Activated CD4-positive, alpha-beta T cell treated with anti-CD3 and anti-CD28 coated beads, Interleukin-2, amount 50 U/mL, for 4 hours (primary cell): ENCODE results near the gene TRIP11.
"Not testable (repeated sequence)": the region's sequence is repeated elsewhere in the genome, so short reads cannot be mapped to it uniquely, and the experiment has no call there.

Experiments used
- DNase-seq, 2 experiments: peaks; one replicate each; pipeline ENCODE4 v3.0.0-alpha.2; 2020

TRIP11 gene

GRCh38 chr14:92039719-92040430 is at the start of gene TRIP11:
Gene TRIP11 (minus strand): TSS chr14:92040059. CDS start chr14:92039685, 374 bp downstream.
- DNase-seq: peak; percentile 92 to 94

DNA sequence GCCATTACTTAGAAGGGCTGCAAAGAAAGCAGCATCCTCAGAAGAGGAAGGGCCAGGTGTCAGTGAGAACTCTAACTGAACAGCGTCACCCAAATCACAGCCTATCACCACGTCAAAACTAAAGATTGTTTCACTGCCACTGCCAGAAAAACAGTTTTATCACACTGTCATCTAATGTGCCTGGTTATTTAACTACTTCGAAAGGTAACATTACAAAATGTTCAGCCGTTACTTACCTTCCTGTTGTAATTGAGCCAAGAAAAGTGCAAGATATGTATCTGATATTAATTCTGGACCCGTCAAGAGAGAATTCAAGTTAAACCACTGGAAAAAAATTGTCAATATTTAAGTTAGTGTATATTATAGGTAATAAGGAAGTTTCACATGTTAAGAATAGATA is 48.6 kb upstream of the TRIP11 start:
- no peak for DNase-seq

DNA sequence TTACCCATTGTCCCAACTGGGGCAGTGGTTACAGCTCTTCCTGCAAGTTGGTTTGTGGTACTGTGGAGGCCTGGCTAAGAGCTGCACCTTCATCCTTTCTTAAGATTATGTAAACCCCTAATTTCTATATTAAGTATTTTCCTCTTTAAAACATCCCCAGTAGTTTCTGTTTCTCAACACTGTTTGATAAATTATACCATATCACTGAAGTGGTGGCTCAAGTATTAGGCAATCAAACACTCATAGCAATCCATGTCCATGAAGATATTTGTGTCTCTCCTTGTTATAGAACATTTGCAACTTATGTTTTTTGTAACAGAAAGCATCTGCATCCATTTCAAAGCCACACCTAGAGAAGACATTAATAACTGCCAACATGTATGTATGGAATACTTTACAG is 34.7 kb upstream of the TRIP11 start:
- no peak for DNase-seq

DNA sequence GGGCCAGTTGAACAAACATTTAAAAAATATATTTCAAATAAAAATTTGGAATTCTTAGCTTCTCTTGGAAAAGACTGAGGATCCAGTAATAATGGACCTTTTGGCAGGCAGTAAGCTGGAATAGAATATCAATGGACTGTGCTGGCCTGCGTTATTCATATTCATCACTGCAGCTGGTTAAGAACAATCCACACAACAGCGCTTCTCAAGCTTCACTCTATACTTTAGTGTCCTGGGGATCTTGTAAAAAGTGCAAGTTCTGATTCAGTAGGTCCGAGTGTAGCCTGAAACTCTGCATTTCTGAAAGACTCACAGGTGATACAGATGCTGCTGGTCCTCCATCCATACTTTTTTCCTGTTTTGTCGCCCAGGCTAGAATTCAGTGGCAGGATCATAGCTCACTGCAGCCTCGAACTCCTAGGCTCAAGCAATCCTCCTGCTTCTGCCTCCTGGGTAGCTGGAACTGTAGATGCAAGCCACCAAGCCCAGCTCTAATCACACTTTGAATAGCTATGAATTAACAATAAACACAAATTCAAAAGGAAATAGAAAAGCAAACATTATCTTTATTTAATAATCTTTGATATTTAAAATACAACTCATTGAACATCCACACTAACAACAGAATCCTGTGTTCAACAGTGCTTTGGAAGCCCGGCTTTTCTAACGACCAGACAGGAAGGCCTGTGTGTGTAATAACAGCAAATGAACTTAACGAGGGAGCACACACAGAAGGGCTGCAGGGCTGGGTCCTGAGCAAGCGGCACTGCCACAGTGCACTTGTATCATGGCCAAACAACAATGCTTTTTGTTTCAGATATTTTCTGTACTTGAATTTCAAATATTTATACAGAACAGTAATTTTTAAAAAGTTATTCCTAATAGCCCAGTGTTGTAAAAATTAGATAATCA is 18.4 kb upstream of the TRIP11 start:
- no peak for DNase-seq

DNA sequence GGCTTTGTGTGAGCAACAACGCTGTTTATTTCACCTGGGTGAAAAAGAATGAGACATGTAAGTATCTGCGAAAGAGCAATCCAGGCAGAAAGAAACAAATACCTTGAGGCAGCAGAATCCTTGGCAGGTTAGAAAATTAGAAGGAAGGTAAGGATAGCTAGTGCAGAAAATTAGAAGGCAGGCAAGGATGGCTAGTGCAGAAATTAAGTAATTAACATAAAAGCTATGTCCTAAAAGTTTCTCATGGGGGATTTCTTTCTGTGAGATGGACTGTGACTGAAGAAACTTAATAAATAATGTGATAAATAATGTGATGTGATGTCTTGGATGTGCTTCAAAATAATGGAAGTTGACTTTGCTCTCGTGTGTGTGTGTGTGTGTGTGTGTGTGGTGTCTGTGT is 9.9 kb upstream of the TRIP11 start:
- no peak for DNase-seq

DNA sequence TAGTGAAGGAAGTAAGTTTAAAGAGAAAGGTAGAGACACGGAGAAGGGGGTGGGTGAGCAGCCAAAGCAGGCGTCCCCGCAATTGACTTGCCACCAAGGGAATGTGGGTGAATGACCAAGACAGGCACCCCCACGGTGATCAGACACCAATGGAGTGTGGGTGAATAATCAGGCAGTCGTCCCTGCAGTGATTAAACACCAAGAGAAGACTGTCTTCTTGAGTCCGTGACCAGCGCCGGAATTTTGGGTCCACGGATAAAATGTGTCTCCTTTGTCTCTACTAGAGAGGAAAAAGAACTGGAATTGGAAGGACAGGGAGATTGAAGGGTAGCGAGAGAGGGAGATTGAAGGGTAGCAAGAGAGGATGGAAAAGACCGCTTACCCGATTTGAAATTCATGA is 9.4 kb upstream of the TRIP11 start:
- not testable (repeated sequence) for DNase-seq

GRCh38 chr14:92045904-92046303 is 6.0 kb upstream of the TRIP11 start:
- not testable (repeated sequence) for DNase-seq

- not testable (repeated sequence) for DNase-seq
Observed at GRCh38 chr14:92041766-92042165, 1.9 kb upstream of the TRIP11 start.

DNA sequence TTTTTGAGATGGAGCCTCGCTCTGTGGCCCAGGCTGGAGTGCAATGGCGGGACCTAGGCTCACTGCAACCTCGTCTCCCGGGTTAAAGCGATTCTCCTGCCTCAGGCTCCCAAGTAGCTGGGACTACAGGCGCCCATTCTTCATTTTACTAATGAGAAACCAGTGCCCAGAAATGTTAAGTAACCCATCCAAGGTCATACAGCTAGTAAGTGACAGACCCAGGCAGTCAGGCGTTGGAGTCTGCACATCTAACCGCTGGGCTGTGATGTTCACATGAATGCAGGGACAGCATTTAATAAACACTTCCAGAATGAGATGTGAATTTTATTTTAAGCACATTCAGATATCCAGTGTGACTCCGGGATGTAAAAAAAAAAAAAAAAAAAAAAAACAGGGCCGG is 1.3 kb upstream of the TRIP11 start:
- DNase-seq: no peak

- DNase-seq: no peak
Observed at GRCh38 chr14:92040431-92041051, 682 bp upstream of the TRIP11 start.

GRCh38 chr14:92039063-92039718 is 668 bp downstream of the TRIP11 start:
- DNase-seq: peak in 1 of 2 experiments; percentile 8

- DNase-seq: no peak
Observed at GRCh38 chr14:92037989-92038388, 1.9 kb downstream of the TRIP11 start.

DNA sequence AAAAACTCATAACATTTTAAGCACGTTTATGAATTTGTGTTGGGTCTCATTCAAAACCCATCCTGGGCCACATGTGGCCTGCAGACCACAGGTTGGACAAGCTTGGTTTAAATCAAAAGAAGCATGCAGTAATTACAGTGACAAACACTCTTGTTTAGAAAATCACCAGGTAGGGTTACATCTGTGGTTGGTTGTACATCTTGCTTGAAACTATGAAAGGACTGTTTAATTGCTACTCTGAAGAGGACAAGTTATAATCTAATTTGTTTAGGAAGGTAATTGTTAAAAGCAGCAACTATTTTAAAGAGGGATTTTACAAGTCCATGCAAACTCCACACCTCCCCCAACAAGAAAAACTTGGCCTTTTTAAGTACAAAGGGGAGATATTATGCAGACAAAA is 4.0 kb downstream of the TRIP11 start:
- no peak for DNase-seq

- DNase-seq: no peak
Observed at GRCh38 chr14:92033906-92034687, 5.8 kb downstream of the TRIP11 start.

GRCh38 chr14:92033433-92033832 is 6.4 kb downstream of the TRIP11 start:
- no peak for DNase-seq

DNA sequence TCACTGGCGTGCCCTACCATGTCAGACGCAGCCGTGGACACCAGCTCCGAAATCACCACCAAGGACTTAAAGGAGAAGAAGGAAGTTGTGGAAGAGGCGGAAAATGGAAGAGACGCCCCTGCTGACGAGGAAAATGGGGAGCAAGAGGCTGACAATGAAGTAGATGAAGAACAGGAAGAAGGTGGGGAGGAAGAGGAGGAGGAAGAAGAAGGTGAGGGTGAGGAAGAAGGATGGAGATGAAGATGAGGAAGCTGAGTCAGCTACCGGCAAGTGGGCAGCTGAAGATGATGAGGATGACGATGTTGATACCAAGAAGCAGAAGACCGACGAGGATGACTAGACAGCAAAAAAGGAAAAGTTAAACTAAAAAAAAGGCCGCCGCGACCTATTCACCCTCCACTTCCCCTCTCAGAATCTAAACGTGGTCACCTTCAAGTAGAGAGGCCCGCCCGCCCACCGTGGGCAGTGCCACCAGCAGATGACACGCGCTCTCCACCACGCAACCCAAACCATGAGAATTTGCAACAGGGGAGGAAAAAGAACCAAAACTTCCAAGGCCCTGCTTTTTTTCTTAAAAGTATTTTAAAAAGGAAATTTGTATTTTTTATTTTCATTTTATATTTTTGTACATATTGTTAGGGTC is 13.2 kb downstream of the TRIP11 start:
- no peak for DNase-seq

- DNase-seq: no peak
Observed at GRCh38 chr14:92022036-92022435, 17.8 kb downstream of the TRIP11 start.

- DNase-seq: no peak
Observed at GRCh38 chr14:92021523-92021922, 18.3 kb downstream of the TRIP11 start.

- DNase-seq: no peak
Observed at GRCh38 chr14:92014040-92014439, 25.8 kb downstream of the TRIP11 start.

- no peak for DNase-seq
Observed at GRCh38 chr14:92012121-92012748, 27.6 kb downstream of the TRIP11 start.

- no peak for DNase-seq
Observed at GRCh38 chr14:92010644-92011043, 29.2 kb downstream of the TRIP11 start.
